CD8-positive, alpha-beta memory T cell (primary cell): ENCODE data around the gene FFAR4. TPM values are rescaled to one million over a fixed set of nuclear protein-coding genes. Genes with fewer than 3 reads are reported as not detected.

Source experiments
- CTCF ChIA-PET: fragments of 350-600 bp; sonication (Branson Sonifier 250); formaldehyde crosslinking; loops from one replicate; lab custom pipeline; 2021; ENCODE audit warnings: antibody characterized with exemption; lab: Charles Lee
- POLR2A ChIA-PET: fragments of 350-600 bp; sonication (Branson Sonifier 250); formaldehyde crosslinking; loops from one replicate; lab custom pipeline; 2021; ENCODE audit warnings: antibody characterized with exemption; lab: Charles Lee
- DNase-seq, 5 donors: peaks; one replicate each; pipeline versions ENCODE4 v3.0.0 to v3.0.0-alpha.2; 2020 to 2022; ENCODE audit warnings: mixed read lengths in 1 of 5
- H3K27ac ChIP-seq: one replicate; pipeline ENCODE4 v1.7.0; 2013; ENCODE audit warnings: low read depth, mild to moderate bottlenecking, low read length, moderate library complexity
- H3K27me3 ChIP-seq: 2 replicates; pipeline ENCODE4 v1.7.0; 2013; ENCODE audit warnings: low read length, mild to moderate bottlenecking; ENCODE audit not compliant: insufficient read depth, poor library complexity, severe bottlenecking
- H3K36me3 ChIP-seq: 2 replicates; pipeline ENCODE4 v1.7.0; 2013; ENCODE audit warnings: mild to moderate bottlenecking, low read length, moderate library complexity; ENCODE audit not compliant: insufficient read depth
- H3K4me1 ChIP-seq: 2 replicates; pipeline ENCODE4 v1.7.0; 2013; ENCODE audit warnings: mild to moderate bottlenecking, low read length, moderate library complexity; ENCODE audit not compliant: insufficient read depth
- H3K4me3 ChIP-seq: 2 replicates; pipeline ENCODE4 v1.7.0; 2013; ENCODE audit warnings: mild to moderate bottlenecking, low read length
- H3K9me3 ChIP-seq: 2 replicates; pipeline ENCODE4 v1.7.0; 2013; ENCODE audit warnings: mild to moderate bottlenecking, low read length
- H3K27ac Mint-ChIP-seq, 8 donors: one replicate each; pipeline ENCODE4 v1.8.0; 2020 to 2021; ENCODE audit warnings: mixed read lengths in 8 of 8, mild to moderate bottlenecking in 6 of 8, inconsistent platforms in 3 of 8, moderate library complexity in 3 of 8
- H3K27me3 Mint-ChIP-seq, 2 donors: one replicate each; pipeline ENCODE4 v1.8.0; 2020 to 2021; ENCODE audit warnings: mixed read lengths in 2 of 2, mild to moderate bottlenecking in 1 of 2, moderate library complexity in 1 of 2
- H3K36me3 Mint-ChIP-seq, 3 donors: one replicate each; pipeline ENCODE4 v1.8.0; 2020 to 2021; ENCODE audit warnings: mixed read lengths in 3 of 3, inconsistent platforms in 1 of 3, mild to moderate bottlenecking in 1 of 3
- H3K4me1 Mint-ChIP-seq, 3 donors: one replicate each; pipeline ENCODE4 v1.8.0; 2020 to 2021; ENCODE audit warnings: mixed read lengths in 3 of 3, inconsistent platforms in 1 of 3, mild to moderate bottlenecking in 1 of 3
- H3K4me3 Mint-ChIP-seq, 7 donors: one replicate each; pipeline ENCODE4 v1.8.0; 2020 to 2021; ENCODE audit warnings: mixed read lengths in 7 of 7, mild to moderate bottlenecking in 6 of 7, moderate library complexity in 4 of 7, inconsistent platforms in 2 of 7
- H3K9me3 Mint-ChIP-seq, 5 donors: one replicate each; pipeline ENCODE4 v1.8.0; 2020 to 2022; ENCODE audit warnings: mixed read lengths in 5 of 5, mild to moderate bottlenecking in 3 of 5, moderate library complexity in 2 of 5, inconsistent platforms in 1 of 5
- polyA plus RNA-seq: library from polyadenylated mRNA; unstranded; fragments of 300-500 nt; fragmentation: Illumina TruSeq; gene quantifications from one replicate; pipeline ENCODE4 v1.2.3, GENCODE V29; 2021
- total RNA-seq, 2 experiments: library from RNA; stranded (reverse); gene quantifications; one replicate each; pipeline ENCODE4 v1.2.3, GENCODE V29; 2021

FFAR4 gene
- total and polyA plus RNA-seq, 3 experiments from 2014 or later: not detected

DNA sequence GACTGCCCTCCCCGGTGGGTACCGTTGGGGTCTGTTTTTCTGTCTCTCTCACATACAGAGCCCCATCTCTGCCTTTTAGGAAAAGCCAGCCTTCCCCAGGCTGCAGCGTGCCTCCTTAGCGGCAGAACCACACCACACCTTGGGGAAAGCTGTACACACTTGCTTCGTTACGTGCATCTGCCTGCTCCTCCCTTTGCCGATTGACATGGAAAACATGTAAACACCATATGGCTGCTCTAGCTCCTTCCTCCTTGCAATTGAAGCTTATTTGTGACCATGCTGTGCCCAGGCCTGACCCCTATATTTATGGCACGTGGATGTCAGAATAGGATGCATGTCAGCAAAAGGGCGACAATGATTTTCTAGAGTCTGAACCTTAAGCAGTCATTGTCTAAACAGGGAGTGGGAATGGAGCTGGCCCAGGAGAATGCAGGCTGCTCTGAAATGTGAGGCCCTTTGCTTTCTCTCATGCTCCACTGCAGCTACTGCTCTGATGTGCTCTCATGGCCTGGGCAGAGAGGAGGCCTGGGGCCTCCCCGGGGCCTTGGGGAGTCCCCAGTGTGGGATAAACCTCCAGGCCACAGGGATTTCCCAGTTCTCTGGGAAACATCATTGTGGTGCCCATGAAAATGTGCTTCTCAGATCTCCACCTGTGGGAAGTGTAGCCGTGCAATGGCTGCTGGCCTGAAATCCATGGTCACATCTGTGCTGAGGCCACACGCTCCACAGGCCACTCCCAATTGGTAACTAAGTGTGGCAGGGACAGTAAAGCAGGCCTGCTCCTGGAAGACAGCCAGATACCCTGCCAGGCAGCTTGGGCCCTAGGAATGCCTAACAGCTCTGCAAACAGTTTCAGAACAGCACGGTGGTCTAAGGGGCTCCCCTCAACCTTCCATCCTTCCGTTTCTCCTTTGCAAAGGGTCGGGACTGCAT, 64.4 kb downstream of the FFAR4 start:
- H3K27ac Mint-ChIP-seq: no peak overlapping the region
- no peak overlapping the region for H3K4me3 Mint-ChIP-seq
- no peaks in the 10 kb centered on the region for H3K9me3 Mint-ChIP-seq
- ChIA-PET POLR2A (no interaction called here), CTCF (no interaction called here)
- H3K27me3 ChIP-seq: no peaks in the 10 kb centered on the region
- DNase-seq: no peak
- peaks cover 0 to 2% (median 0%) of the 10 kb centered on the region in 3 donors for H3K36me3 Mint-ChIP-seq
- H3K4me1 Mint-ChIP-seq: no peaks in the 10 kb centered on the region
- H3K36me3 ChIP-seq: no peaks in the 10 kb centered on the region
- H3K27me3 Mint-ChIP-seq: peaks cover 6 to 33% of the 10 kb centered on the region in 2 donors
- no peaks in the 10 kb centered on the region for H3K9me3 ChIP-seq
- H3K4me1 ChIP-seq: no peaks in the 10 kb centered on the region
- no peak overlapping the region for H3K4me3 ChIP-seq
- no peak overlapping the region for H3K27ac ChIP-seq

Other genes starting within 250 kb of the FFAR4 start
- gene MYOF, start 84.3 kb upstream of the FFAR4 start, total RNA-seq: 10 to 100 TPM; 57.0 to 62.8 TPM
- gene MYOF, start 84.3 kb upstream of the FFAR4 start, polyA plus RNA-seq: not detected
- gene CEP55, start 70.1 kb upstream of the FFAR4 start, total RNA-seq: 10 to 100 TPM; 41.2 to 44.4 TPM
- 0.97 TPM for gene CEP55, start 70.1 kb upstream of the FFAR4 start, polyA plus RNA-seq
- gene RBP4, start 34.6 kb downstream of the FFAR4 start, total RNA-seq: not detected
- gene RBP4, start 34.6 kb downstream of the FFAR4 start, polyA plus RNA-seq: not detected
- gene PDE6C, start 45.9 kb downstream of the FFAR4 start, total RNA-seq: not detected
- not detected for gene PDE6C, start 45.9 kb downstream of the FFAR4 start, polyA plus RNA-seq
- 10 to 100 TPM in 1 of 2 experiments, 1 to 10 TPM in 1; 9.8 to 12.7 TPM for gene FRA10AC1, start 135.9 kb downstream of the FFAR4 start, total RNA-seq
- gene FRA10AC1, start 135.9 kb downstream of the FFAR4 start, polyA plus RNA-seq: 7.8 TPM
- not detected for gene LGI1, start 191.3 kb downstream of the FFAR4 start, total RNA-seq
- gene LGI1, start 191.3 kb downstream of the FFAR4 start, polyA plus RNA-seq: not detected